Liver (tissue), 3 donors: ENCODE data around the gene NPW.

Experiments
- ATF3 ChIP-seq: IDR thresholded peaks from 2 replicates; pipeline ENCODE4 v1.6.1; 2016; ENCODE audit warnings: antibody characterized with exemption
- CTCF ChIP-seq: fragments of 150-350 bp; IDR thresholded peaks from 2 replicates; pipeline ENCODE4 v1.5.1; 2017; ENCODE audit warnings: improper control_type of control experiment, low read depth, low read length; ENCODE audit not compliant: missing input control
- GABPA ChIP-seq, 2 donors: IDR thresholded peaks in 1 of 2; conservative IDR thresholded peaks in 1 of 2; 2 replicates each; pipeline ENCODE4 v1.6.1; 2016; ENCODE audit warnings: antibody characterized with exemption in 2 of 2, mild to moderate bottlenecking in 1 of 2, moderate library complexity in 1 of 2
- MAX ChIP-seq: IDR thresholded peaks from 2 replicates; pipeline ENCODE4 v1.6.1; 2016; ENCODE audit warnings: antibody characterized with exemption
- RAD21 ChIP-seq, 2 donors: IDR thresholded peaks; 2 replicates each; pipeline ENCODE4 v1.6.1; 2016; ENCODE audit warnings: antibody characterized with exemption in 2 of 2, mild to moderate bottlenecking in 2 of 2
- TAF1 ChIP-seq: conservative IDR thresholded peaks from 2 replicates; pipeline ENCODE4 v1.6.1; 2016; ENCODE audit warnings: antibody characterized with exemption, mild to moderate bottlenecking
- YY1 ChIP-seq: IDR thresholded peaks from 2 replicates; pipeline ENCODE4 v1.6.1; 2016; ENCODE audit warnings: antibody characterized with exemption, mild to moderate bottlenecking
- ZBTB33 ChIP-seq: IDR thresholded peaks from 2 replicates; pipeline ENCODE4 v1.6.1; 2016; ENCODE audit warnings: antibody characterized with exemption
- TF ChIP-seq, protein P1 (sequence below): IDR thresholded peaks from 2 replicates; pipeline ENCODE4 v1.6.1; 2016; ENCODE audit warnings: antibody characterized with exemption, mild to moderate bottlenecking
- donor health status: healthy.
- donor health status: healthy.

DNA sequence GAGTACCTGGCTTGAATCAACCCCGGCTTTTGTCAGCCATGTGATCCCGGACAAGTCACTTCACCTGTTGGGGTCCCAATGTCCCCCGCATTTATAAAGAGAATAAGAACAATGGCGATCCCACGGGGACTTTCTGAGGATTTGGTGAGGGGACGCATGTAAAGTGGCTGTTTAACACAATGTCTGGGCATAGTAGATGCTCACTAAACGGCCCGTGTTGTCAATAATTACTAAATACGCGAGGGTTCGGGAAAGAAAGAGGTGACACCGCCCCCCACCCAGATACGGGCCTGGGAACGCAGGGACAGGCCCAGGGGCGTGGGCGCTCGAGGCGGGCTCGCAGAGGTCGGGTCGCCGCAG, 28.0 kb upstream of the NPW start:
- TF ChIP-seq CTCF (no peak), ZBTB33 (no peak), RAD21 (IDR thresholded peaks at IDR 0.05) (no peak), YY1 (no peak), MAX (no peak), ATF3 (no peak), TAF1 (no peak), GABPA (IDR thresholded peaks at IDR 0.05 in 1 of 2, conservative IDR thresholded peaks at IDR 0.05 in 1 of 2) (no peak)
- TF ChIP-seq, protein P1, sequence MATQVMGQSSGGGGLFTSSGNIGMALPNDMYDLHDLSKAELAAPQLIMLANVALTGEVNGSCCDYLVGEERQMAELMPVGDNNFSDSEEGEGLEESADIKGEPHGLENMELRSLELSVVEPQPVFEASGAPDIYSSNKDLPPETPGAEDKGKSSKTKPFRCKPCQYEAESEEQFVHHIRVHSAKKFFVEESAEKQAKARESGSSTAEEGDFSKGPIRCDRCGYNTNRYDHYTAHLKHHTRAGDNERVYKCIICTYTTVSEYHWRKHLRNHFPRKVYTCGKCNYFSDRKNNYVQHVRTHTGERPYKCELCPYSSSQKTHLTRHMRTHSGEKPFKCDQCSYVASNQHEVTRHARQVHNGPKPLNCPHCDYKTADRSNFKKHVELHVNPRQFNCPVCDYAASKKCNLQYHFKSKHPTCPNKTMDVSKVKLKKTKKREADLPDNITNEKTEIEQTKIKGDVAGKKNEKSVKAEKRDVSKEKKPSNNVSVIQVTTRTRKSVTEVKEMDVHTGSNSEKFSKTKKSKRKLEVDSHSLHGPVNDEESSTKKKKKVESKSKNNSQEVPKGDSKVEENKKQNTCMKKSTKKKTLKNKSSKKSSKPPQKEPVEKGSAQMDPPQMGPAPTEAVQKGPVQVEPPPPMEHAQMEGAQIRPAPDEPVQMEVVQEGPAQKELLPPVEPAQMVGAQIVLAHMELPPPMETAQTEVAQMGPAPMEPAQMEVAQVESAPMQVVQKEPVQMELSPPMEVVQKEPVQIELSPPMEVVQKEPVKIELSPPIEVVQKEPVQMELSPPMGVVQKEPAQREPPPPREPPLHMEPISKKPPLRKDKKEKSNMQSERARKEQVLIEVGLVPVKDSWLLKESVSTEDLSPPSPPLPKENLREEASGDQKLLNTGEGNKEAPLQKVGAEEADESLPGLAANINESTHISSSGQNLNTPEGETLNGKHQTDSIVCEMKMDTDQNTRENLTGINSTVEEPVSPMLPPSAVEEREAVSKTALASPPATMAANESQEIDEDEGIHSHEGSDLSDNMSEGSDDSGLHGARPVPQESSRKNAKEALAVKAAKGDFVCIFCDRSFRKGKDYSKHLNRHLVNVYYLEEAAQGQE = no peak
